Measurements from ENCODE around the gene NUMB. TPM values are rescaled to one million over a fixed set of nuclear protein-coding genes. Genes with fewer than 3 reads are reported as not detected.

The NUMB gene
- total and polyA plus RNA-seq, 2 of the 13 experiments (the other 11 are each of a cell fraction or from before 2014, with no cell fraction given) = 20.3 to 71.1 TPM

GRCh38 chr14:73287071-73287470 is 171.3 kb downstream of the NUMB start (continued):
- TF ChIP-seq ZNF354B (CRISPR knock-in tag; IDR thresholded peaks at IDR 0.05) (no peak), ZNF646 (CRISPR knock-in tag; IDR thresholded peaks at IDR 0.05) (no peak), BATF2 (CRISPR knock-in tag; IDR thresholded peaks at IDR 0.05) (no peak), AFF4 (CRISPR knock-in tag; IDR thresholded peaks at IDR 0.05) (no peak), HMG20A (CRISPR knock-in tag; IDR thresholded peaks at IDR 0.05; ENCODE audit: borderline replicate concordance) (no peak), ARID3A (IDR thresholded peaks at IDR 0.05; ENCODE audit: low read depth, low read length) (no peak), GPN1 (CRISPR knock-in tag; IDR thresholded peaks at IDR 0.05; ENCODE audit: borderline replicate concordance) (no peak), AKAP8 (CRISPR knock-in tag; IDR thresholded peaks at IDR 0.05) (no peak), CCAR2 (optimal IDR thresholded peaks at IDR 0.05; ENCODE audit: low read depth, low read length) (no peak), XBP1 (CRISPR knock-in tag; IDR thresholded peaks at IDR 0.05) (no peak), RFX3 (CRISPR knock-in tag; IDR thresholded peaks at IDR 0.05) (no peak), ZFP62 (CRISPR knock-in tag; IDR thresholded peaks at IDR 0.05) (no peak)
